GM19239 (cell line): ENCODE data around the gene AHR.
A peak's percentile ranks its signal among the peaks of the same experiment; 100 is the strongest.

Source experiments
- DNase-seq: peaks from one replicate; pipeline ENCODE4 v3.0.0; 2011; ENCODE audit warnings: low spot score; ENCODE audit not compliant: insufficient read length
- FAIRE-seq: peaks from 2 replicates; lab custom pipeline; 2011; peaks lifted over from hg19 to GRCh38; lab: Jason Lieb, UNC

Gene AHR

DNA sequence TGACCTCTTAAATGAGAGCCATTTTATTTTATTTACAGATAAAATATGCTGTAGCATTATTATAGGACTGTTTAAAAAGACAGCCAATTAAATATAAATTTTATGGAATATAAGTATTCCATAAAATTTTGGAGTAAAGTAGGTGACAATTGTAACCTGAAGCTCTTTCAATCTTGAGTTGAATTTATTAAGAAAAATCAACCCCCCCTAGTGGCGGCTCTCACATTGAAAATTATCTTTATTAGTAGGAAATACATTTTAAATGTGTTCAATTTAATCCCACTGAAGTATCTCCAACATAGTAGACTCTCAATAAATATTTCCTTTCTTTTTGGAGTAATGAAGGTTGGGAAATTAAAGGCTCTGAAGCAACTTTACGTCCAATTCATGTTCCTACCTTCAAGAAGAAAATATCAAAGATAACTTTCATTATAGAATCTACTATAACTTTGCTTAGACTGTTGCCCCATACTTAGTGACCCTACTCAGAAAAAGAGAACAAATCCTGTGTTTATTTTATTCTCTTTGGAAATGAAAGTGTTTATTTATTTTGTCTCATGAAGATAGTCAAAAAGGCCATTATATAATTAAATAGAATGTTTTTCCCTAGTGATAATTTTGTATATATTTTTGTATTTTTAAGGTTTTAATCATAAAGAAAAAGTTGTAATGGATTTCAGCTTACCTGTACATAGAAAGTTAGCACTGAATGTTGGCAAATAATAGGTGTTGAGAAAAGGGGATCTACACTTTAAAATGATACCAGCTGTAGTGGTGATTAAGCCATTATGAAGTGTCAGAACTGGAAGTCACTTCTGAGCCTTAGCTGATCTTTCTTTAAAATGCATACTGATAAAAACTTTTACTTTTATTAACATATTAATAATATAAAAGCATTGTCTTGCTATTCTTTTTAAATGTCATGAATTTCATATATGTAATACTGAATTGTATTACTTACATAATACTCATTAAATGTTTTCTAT lies 3.3 kb downstream of the AHR start:
- no peak for DNase-seq

GRCh38 chr7:17302575-17303142 lies 4.2 kb downstream of the AHR start:
- FAIRE-seq (peak; percentile 97), DNase-seq (no peak)

More for the DNA sequence above, 3.3 kb downstream of the AHR start:
- peak; percentile 85 for FAIRE-seq

GRCh38 chr7:17304926-17305325 lies 6.5 kb downstream of the AHR start:
- DNase-seq (no peak), FAIRE-seq (peak; percentile 66)

GRCh38 chr7:17305387-17306171 lies 7.1 kb downstream of the AHR start:
- no peak for DNase-seq
- peak; percentile 39 for FAIRE-seq

GRCh38 chr7:17307000-17307399 lies 8.5 kb downstream of the AHR start:
- FAIRE-seq (peak; percentile 73), DNase-seq (no peak)

DNA sequence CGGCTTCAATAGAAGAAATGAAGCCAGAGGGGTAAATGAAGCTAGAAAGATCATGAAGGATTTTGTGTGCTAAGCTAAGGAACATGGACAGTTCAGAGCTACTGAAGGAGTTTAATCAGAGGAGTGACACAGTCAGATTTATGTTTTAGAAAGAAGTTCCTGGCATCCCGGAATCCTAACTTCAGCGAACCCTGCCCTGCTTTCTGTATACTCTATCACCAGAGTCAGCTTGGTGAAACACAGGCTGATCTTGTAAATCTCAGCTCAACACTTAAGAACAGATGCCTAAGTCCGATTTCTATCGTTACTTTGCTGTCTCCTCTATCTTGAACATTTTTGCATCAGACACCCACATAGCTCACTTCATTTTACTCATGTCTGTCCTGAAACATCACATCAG lies 9.1 kb downstream of the AHR start:
- DNase-seq (no peak), FAIRE-seq (peak; percentile 61)

GRCh38 chr7:17307969-17308648 lies 9.7 kb downstream of the AHR start:
- FAIRE-seq = peak; percentile 53
- no peak for DNase-seq

- no peak for DNase-seq
- FAIRE-seq = no peak
Measured at GRCh38 chr7:17311194-17311593, 12.7 kb downstream of the AHR start.

- DNase-seq (no peak), FAIRE-seq (no peak)
Measured at GRCh38 chr7:17311952-17312351, 13.5 kb downstream of the AHR start.

DNA sequence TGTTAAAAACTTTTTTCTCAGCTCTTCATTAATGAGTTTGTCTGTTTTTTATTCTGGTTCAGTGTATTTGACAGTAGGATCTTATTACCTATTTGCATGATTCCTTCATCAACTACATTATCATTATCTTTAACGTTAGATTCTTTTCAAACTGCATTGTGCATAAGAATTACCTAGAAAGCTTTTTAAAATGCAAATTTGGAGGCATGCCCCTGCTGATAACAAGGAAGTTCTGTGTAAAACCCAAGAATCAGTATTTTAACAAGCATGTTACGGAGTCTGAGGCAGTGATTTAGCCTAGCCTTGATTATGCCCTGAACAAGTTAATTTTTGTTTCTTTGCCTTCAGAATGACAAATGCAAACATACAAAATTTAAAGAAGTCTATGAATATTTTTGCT lies 14.2 kb downstream of the AHR start:
- FAIRE-seq (no peak), DNase-seq (no peak)

DNA sequence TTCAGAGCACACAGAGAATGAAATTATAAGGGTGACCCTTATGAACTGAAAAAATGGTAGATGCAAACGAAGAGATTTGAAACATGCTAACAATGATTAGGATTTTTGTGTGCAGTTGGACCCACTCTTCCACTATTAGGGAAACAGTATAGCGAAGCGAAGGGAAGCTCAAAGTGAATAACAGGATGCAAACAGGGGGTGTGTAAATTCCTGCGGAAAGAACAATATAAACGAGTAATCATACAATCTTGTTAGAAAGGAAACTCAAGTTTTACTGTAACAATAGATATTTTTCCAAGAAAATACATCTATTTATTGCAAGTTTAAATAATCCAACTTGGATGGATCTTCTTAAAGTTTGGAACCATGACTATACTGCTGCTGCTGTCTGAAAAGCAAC lies 14.7 kb downstream of the AHR start:
- FAIRE-seq = no peak
- DNase-seq = no peak

DNA sequence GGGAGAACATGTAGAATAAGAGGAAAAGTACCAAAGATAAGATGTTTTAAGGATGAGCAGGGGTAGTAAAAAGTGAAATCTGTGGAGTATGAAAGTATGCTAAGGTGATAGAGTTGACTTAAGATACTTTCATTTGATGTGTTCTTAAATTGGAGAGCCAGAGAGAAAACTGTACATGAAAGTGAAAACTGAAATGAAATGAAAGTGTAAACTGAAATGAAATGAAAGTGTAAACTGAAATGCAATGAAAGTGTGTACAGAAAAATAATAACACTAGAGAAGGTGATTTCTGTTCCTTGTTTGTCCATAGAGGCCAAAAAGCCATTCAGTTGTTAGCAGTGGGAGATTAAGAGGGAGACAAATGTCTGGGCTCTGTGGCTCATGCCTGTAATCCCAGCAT lies 17.5 kb downstream of the AHR start:
- peak; percentile 71 for FAIRE-seq
- no peak for DNase-seq

- no peak for FAIRE-seq
- no peak for DNase-seq
Measured at GRCh38 chr7:17318146-17318545, 19.7 kb downstream of the AHR start.

GRCh38 chr7:17319164-17320101 lies 21.0 kb downstream of the AHR start:
- FAIRE-seq = peak; percentile 39
- DNase-seq = no peak

DNA sequence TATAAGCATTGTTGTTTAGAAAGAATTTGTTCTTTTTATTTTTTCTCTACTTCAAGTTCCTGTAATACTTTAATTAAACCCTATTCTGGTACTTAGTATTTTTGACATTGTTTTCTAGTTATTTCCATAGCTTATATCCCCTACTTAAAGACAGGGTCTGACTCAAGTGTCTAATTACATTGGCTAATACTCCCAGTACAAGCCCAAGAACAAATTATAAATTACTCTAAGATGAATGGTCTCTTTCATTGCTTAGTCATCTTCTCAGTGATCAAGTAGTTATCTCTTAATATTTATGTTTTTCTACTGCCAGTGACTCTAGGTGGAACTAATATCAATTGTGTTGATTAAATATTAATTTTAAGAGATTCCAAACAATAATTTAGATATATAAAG lies 21.6 kb downstream of the AHR start:
- DNase-seq (no peak), FAIRE-seq (no peak)

DNA sequence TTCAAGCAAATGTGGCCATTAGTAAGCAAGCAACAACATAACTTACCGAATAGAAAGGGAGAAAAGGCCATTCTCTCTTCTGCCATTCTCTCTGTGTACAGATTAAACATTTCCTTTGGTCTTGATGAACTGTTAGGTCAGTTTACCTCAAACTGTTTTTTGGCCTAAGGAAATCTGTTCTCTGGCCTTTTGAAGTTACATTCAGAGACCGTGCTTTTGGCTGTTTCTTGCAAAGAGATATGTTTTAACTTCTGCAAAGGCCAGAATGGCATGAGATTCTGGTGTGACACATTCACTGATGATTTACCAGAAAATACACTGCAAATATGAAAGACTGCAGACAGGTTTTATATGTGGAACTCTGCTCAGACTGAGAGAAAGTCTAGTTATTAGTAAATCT lies 22.2 kb downstream of the AHR start:
- no peak for FAIRE-seq
- DNase-seq = no peak

GRCh38 chr7:17325364-17325763 lies 26.9 kb downstream of the AHR start:
- FAIRE-seq (no peak), DNase-seq (no peak)

DNA sequence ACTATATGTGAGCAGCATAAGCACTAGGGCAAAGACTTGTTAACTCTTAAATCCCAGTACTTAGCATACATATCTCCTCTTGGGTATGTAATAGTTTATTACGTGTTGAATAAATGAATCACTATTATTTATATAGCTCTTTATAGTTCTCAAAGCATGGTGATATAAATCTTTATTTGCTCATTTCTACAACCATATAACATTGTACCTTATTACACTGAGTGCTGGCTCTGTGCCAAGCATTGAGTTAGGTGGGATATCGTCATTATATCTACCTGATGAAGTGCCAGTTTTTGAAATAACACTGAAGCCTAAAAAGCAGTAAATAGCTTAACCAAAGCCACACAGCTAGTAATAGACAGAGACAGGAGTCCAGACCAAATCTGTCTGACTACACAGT lies 27.9 kb downstream of the AHR start:
- FAIRE-seq (no peak), DNase-seq (no peak)

DNA sequence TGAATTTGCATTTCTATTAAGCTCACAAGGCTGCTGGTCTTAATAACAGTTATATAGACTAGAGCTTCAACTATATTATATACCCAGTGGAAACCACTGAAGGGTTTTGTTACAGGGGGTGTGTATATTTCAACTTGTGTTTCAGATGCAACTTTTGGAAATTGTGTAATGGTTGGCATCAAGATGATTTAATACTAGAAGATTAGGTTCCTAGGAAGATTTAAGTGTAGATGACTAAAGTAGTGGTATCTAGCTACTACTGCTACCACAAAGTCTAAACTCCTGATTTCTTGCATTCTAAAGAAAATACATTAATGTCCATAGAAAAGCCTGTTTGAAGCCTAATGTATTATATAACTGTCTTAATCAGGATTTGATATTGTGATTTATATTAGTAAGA lies 30.2 kb downstream of the AHR start:
- FAIRE-seq (no peak), DNase-seq (no peak)
